Right lobe of liver (tissue), 6 donors: ENCODE measurements around the gene EDN2. TPM values are rescaled to one million over a fixed set of nuclear protein-coding genes. Genes with fewer than 3 reads are reported as not detected.
A peak's percentile ranks its signal among the peaks of the same experiment; 100 is the strongest.

ENCODE experiments used
- ATAC-seq, 4 donors: fragments of 200-7000 bp; cut with Tn5 transposase; one replicate each; pipeline ENCODE4 v1.9.1; 2020; ENCODE audit warnings: mild to moderate bottlenecking in 4 of 4, moderate library complexity in 4 of 4
- DNase-seq, 3 donors: peaks; one replicate each; pipeline ENCODE4 v3.0.0-alpha.2; 2020
- H3K27ac ChIP-seq, 3 donors: fragments of 200-600 bp; one replicate each; pipeline ENCODE4 v1.8.0; 2022
- H3K27me3 ChIP-seq, 2 donors: fragments of 200-600 bp; one replicate each; pipeline ENCODE4 v1.8.0; 2022
- H3K36me3 ChIP-seq, 4 donors: fragments of 200-600 bp; sonication (generic) in 1 of 4; one replicate each; pipeline versions ENCODE4 v1.5.1 to v1.8.0; 2017 to 2022; ENCODE audit warnings: control low read depth in 1 of 4
- H3K4me1 ChIP-seq, 4 donors: fragments of 200-600 bp; sonication (generic) in 1 of 4; one replicate each; pipeline versions ENCODE4 v1.5.1 to v1.8.0; 2017 to 2022; ENCODE audit warnings: control low read depth in 1 of 4
- H3K4me3 ChIP-seq, 3 donors: fragments of 200-600 bp; one replicate each; pipeline ENCODE4 v1.8.0; 2022
- H3K9me3 ChIP-seq, 4 donors: fragments of 200-600 bp; sonication (generic) in 1 of 4; one replicate each; pipeline versions ENCODE4 v1.5.1 to v1.8.0; 2017 to 2022; ENCODE audit warnings: control low read depth in 1 of 4
- POLR2A ChIP-seq: fragments of 450-650 bp; IDR thresholded peaks from one replicate; pipeline ENCODE4 v1.6.1; 2017; ENCODE audit warnings: antibody characterized with exemption, mild to moderate bottlenecking
- WGBS: methylation state at CpG from one replicate; pipeline ENCODE4 v1.1.6; 2018; ENCODE audit warnings: low coverage, low lambda C conversion rate; ENCODE audit not compliant: insufficient coverage; ENCODE audit errors: missing lambda C conversion rate; 5-methylcytosine and 5-hydroxymethylcytosine counted together
- intact Hi-C, 2 donors: fragments of 100-400 bp; cut with DNase I; formaldehyde crosslinking; loops; one replicate each; pipeline versions ENCODE4 v1.11.2 to v1.14.1; 2022
- total RNA-seq, 6 experiments: library from RNA; depleted of rRNA in 2 of 6; stranded (reverse); fragments of >200 nt in 2 of 6; fragmentation: NEBNext Ultra II Directional in 3 of 6; extraction: Animal tissue kit (Norgen Biotek cat#: 25700) in 3 of 6; gene quantifications; one replicate each; pipeline versions ENCODE4 v1.1.0 to v1.2.4, GENCODE V29; 2016 to 2023
- TF ChIP-seq, protein P1 (sequence below), 4 donors: fragments of 200-600 bp in 3 of 4; fragments of 450-650 bp in 1 of 4; IDR thresholded peaks; one replicate each; pipeline versions ENCODE4 v1.5.1 to v1.8.0; 2016 to 2022; ENCODE audit warnings: antibody characterized with exemption in 4 of 4, mild to moderate bottlenecking in 2 of 4
- donor health status: DM: no; HTN: yes; CAD: no.
- donor health status: DM: no; HTN: no; CAD: no.
- donor health status: DM: no; HTN: no; CAD: no.
- donor health status: DM: no; HTN: yes; CAD: no.
- donor health status: DM: no; HTN: yes; CAD: no.

Gene EDN2
- total RNA-seq, 6 experiments from 2014 or later, result 0.18 to 1.6 (median 0.31) TPM; not detected in 2

DNA sequence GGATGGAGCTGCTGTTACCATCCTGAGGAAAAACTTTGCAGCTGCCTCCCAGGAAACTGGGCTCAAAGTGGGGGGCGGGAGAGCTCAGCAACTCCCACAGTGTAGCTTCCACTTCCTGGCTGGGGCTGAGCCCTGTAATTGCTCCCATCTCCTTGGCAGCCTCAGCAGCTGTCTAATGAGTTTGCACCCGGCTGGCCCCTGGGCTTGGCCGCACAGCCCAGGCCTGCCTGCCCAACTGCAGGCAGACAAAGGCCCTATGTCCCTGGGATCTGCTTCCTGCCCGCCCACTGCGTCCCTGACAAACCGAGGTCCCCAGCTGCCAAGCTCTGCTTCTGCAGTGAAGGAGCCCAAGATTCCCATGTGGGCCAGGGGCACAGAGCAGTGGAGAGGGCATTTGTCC lies 30.1 kb downstream of the EDN2 start:
- no peaks in the 10 kb centered on the region for H3K4me1 ChIP-seq
- no peaks in the 10 kb centered on the region for H3K9me3 ChIP-seq
- DNase-seq, result no peak
- no peak overlapping the region for H3K4me3 ChIP-seq
- 75% methylated on average over 4 of the region's 6 CpGs for WGBS
- peak in 1 of 4 donors; percentile 16 for ATAC-seq
- H3K36me3 ChIP-seq, result no peaks in the 10 kb centered on the region
- intact Hi-C loops, result no loop called here
- H3K27me3 ChIP-seq, result no peaks in the 10 kb centered on the region
- TF ChIP-seq, protein P1, sequence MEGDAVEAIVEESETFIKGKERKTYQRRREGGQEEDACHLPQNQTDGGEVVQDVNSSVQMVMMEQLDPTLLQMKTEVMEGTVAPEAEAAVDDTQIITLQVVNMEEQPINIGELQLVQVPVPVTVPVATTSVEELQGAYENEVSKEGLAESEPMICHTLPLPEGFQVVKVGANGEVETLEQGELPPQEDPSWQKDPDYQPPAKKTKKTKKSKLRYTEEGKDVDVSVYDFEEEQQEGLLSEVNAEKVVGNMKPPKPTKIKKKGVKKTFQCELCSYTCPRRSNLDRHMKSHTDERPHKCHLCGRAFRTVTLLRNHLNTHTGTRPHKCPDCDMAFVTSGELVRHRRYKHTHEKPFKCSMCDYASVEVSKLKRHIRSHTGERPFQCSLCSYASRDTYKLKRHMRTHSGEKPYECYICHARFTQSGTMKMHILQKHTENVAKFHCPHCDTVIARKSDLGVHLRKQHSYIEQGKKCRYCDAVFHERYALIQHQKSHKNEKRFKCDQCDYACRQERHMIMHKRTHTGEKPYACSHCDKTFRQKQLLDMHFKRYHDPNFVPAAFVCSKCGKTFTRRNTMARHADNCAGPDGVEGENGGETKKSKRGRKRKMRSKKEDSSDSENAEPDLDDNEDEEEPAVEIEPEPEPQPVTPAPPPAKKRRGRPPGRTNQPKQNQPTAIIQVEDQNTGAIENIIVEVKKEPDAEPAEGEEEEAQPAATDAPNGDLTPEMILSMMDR (IDR thresholded peaks at IDR 0.05), result no peak
- TF ChIP-seq POLR2A, result no peak
- H3K27ac ChIP-seq, result no peak overlapping the region

DNA sequence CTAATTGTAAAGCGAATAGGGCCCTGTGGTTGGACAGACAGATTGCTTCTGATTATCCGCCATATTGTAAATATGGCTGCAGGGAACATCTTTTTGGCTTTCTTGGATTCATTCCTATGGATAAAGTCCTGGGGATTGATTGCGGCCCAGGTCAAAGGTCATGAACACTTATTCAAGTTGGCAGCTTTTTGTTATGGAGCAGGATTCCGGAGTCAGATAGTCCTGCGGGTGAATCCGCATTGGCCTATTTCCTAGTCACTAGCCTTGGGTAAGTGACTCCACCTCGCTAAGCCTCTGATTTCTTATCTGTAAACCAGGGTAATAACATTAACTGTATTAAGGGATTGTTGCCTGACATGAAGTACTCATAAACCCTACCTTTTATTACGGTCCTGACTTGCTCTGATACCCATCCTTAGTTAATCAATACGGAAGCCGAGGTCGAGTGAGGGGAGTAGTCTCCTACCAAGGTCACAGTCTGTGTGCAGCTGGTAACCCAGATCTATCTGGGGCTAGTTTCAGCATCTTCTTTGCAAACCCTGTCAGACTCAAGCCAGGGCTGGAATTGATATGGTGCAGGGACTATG lies 31.7 kb downstream of the EDN2 start:
- no peak for ATAC-seq
- Histone ChIP-seq H3K9me3 (no peaks in the 10 kb centered on the region), H3K36me3 (no peaks in the 10 kb centered on the region), H3K4me3 (no peak overlapping the region), H3K27ac (no peak overlapping the region), H3K4me1 (no peaks in the 10 kb centered on the region), H3K27me3 (no peaks in the 10 kb centered on the region)
- no peak for DNase-seq
- 52% methylated on average over 9 of the region's 11 CpGs for WGBS
- no peak for TF ChIP-seq POLR2A
- TF ChIP-seq, protein P1 (IDR thresholded peaks at IDR 0.05), result no peak
- intact Hi-C loops, result no loop called here

DNA sequence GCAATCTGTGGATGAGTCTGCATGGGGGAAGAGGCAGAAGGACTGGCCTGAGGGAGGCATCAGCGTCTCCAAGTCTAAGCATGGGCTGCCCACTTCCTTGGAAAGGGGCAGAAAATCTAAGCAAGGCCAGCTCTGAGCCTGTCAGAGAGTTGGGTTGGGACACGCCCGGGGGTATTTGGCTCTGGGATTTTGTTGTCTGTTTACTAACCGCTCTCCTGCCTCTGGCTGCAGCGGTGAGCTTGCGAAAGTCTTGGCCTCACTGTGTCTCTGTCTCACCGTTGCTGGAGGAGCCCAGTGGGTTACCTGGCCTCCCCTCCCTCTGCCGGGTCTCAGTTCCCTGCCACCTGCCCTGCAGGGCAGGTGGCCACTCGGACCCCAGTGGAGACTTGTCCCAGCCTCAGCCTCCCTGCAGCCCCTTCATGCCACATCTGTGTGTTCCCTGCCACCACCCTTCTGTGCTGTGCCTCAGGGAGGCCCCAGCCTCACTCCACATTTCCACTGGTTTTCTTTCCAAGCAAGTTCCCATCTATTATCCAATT lies 33.7 kb downstream of the EDN2 start:
- DNase-seq (no peak), ATAC-seq (peak; percentile 7 to 57 (median 47))
- Histone ChIP-seq H3K27me3 (no peaks in the 10 kb centered on the region), H3K36me3 (no peaks in the 10 kb centered on the region), H3K4me3 (no peak overlapping the region), H3K4me1 (no peaks in the 10 kb centered on the region), H3K27ac (no peak overlapping the region), H3K9me3 (no peaks in the 10 kb centered on the region)
- TF ChIP-seq, protein P1 (IDR thresholded peaks at IDR 0.05), result no peak
- TF ChIP-seq POLR2A, result no peak
- intact Hi-C loops, result no loop called here
- WGBS, result 37% methylated on average over 2 of the region's 9 CpGs

DNA sequence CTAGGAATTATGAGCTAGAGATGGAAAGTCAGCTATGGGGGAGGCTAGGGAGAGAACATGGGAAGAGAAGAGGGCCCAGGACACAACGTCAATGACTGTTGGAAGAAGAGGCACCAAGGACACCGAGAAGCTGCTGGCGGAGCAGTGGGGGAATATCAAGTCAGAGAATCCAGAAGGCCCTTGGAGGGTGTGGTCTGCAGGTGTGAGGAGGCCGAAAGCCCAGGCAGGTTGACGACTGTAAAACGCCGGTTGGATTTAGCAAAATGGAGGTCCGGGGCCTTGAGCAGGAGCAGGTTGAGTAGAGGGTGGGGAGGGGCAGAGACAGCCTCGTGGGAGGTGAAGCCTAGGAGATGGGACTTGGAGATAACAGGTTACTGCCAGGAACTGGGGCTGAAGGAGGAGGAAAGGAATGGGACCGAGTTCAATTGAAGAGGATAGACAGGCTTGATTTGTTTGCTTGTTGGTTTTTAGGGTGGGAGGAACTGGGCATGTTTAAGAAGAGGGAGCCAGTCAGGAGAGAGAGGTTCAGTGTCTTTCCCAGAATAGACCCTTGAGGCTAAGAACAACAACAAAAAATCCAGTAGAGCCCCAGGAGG lies 35.1 kb downstream of the EDN2 start:
- ATAC-seq (no peak), DNase-seq (no peak)
- Histone ChIP-seq H3K9me3 (no peaks in the 10 kb centered on the region), H3K4me1 (no peaks in the 10 kb centered on the region), H3K36me3 (no peaks in the 10 kb centered on the region), H3K27me3 (no peaks in the 10 kb centered on the region), H3K27ac (no peak overlapping the region), H3K4me3 (no peak overlapping the region)
- intact Hi-C loops, result no loop called here
- WGBS, result 80% methylated on average over 10 of the region's 10 CpGs
- TF ChIP-seq POLR2A, result no peak
- TF ChIP-seq, protein P1 (IDR thresholded peaks at IDR 0.05), result no peak
